GM12878 (cell line): ENCODE results near the gene ENOX1.

Source experiments
- BCLAF1 ChIP-seq: fragments of 450-650 bp; IDR thresholded peaks from 2 replicates; pipeline ENCODE4 v1.6.1; 2017; ENCODE audit warnings: antibody characterized with exemption, mild to moderate bottlenecking, moderate library complexity
- CEBPB ChIP-seq, 2 experiments: fragments of 150-350 bp in 1 of 2; IDR thresholded peaks; 2 replicates each; pipeline ENCODE4 v1.6.1; 2012 to 2014; ENCODE audit warnings: low read depth in 2 of 2, low read length in 2 of 2, borderline replicate concordance in 1 of 2, inconsistent platforms in 1 of 2
- ETV6 ChIP-seq, 2 experiments: fragments of 450-650 bp in 1 of 2; IDR thresholded peaks in 1 of 2; conservative IDR thresholded peaks in 1 of 2; 2 replicates each; pipeline ENCODE4 v1.6.1; 2014; ENCODE audit warnings: antibody characterized with exemption in 1 of 2, borderline replicate concordance in 1 of 2, low read depth in 1 of 2, mild to moderate bottlenecking in 1 of 2, moderate library complexity in 1 of 2
- EZH2 ChIP-seq: IDR thresholded peaks from 2 replicates; pipeline ENCODE4 v1.6.1; 2012; ENCODE audit warnings: low read depth, mild to moderate bottlenecking, control low read depth, inconsistent platforms, low read length, borderline replicate concordance; ENCODE audit not compliant: control insufficient read depth
- HCFC1 ChIP-seq: fragments of 150-350 bp; IDR thresholded peaks from 2 replicates; pipeline ENCODE4 v1.6.1; 2014; ENCODE audit warnings: low read length
- NR2C2 ChIP-seq: IDR thresholded peaks from 2 replicates; pipeline ENCODE4 v1.6.1; 2011; ENCODE audit warnings: borderline replicate concordance, low read depth; ENCODE audit not compliant: control insufficient read depth, insufficient read length
- POLR2A ChIP-seq: IDR thresholded peaks from 2 replicates; pipeline ENCODE4 v1.6.1; 2011; ENCODE audit warnings: low read depth, mild to moderate bottlenecking, low read length
- POLR2AphosphoS5 ChIP-seq: IDR thresholded peaks from 2 replicates; pipeline ENCODE4 v1.6.1; 2011; ENCODE audit warnings: mild to moderate bottlenecking, low read length, inconsistent platforms
- RAD21 ChIP-seq: IDR thresholded peaks from 2 replicates; pipeline ENCODE4 v1.6.1; 2011; ENCODE audit warnings: mild to moderate bottlenecking, low read depth, low read length, moderate library complexity; ENCODE audit not compliant: insufficient read depth
- RFX5 ChIP-seq: IDR thresholded peaks from 2 replicates; pipeline ENCODE4 v1.6.1; 2011; ENCODE audit warnings: low read depth, low read length, improper control_type of control experiment
- SRF ChIP-seq, 2 experiments: IDR thresholded peaks; 2 replicates each; pipeline ENCODE4 v1.6.1; 2011; ENCODE audit warnings: low read depth in 2 of 2, low read length in 2 of 2, mild to moderate bottlenecking in 1 of 2, moderate library complexity in 1 of 2
- STAT3 ChIP-seq: IDR thresholded peaks from 2 replicates; pipeline ENCODE4 v1.6.1; 2011; ENCODE audit warnings: low read depth, low read length, improper control_type of control experiment
- TF ChIP-seq, protein P1 (sequence below), 3 experiments: IDR thresholded peaks in 2 of 3; conservative IDR thresholded peaks in 1 of 3; 2 replicates each; pipeline ENCODE4 v1.5.1; 2011; ENCODE audit warnings: low read depth in 3 of 3, low read length in 3 of 3, mild to moderate bottlenecking in 3 of 3, control low read depth in 2 of 3, moderate library complexity in 2 of 3, inconsistent platforms in 1 of 3, mixed read lengths in 1 of 3; ENCODE audit not compliant: control insufficient read depth in 2 of 3, insufficient read depth in 1 of 3; ENCODE audit errors: extremely low read depth in 1 of 3
- TF ChIP-seq, protein P2 (sequence below): fragments of 450-650 bp; IDR thresholded peaks from 2 replicates; pipeline ENCODE4 v1.6.1; 2016; ENCODE audit warnings: mild to moderate bottlenecking, moderate library complexity, borderline replicate concordance

DNA sequence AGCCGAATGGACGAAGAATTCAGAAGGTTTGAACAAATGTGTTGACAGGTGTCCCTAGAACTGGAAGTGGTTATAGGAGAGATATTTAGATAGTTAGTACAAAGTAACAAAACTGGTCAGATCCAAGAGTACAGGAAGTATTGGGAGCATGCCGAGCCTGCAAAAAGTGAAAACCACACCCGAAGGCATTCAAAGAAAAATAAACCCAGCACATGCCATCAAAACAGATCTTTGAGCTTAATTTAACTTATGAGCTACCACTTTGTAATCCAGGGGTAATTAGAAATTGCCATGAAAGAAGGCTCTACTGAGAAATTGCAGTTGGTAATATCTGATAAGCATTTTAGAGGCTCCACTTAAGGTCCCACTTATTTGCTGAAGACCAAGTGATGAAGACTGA is 549.2 kb downstream of the ENOX1 start:
- TF ChIP-seq RFX5 (no peak), SRF (IDR thresholded peaks at IDR 0.05; ENCODE audit: low read depth in 2 of 2, low read length in 2 of 2) (no peak), POLR2A (no peak), EZH2 (no peak), CEBPB (IDR thresholded peaks at IDR 0.05; ENCODE audit: borderline replicate concordance in 1 of 2, low read depth in 2 of 2, low read length in 2 of 2) (no peak), HCFC1 (no peak), POLR2AphosphoS5 (no peak), RAD21 (no peak), BCLAF1 (no peak), STAT3 (no peak), NR2C2 (no peak), ETV6 (conservative IDR thresholded peaks at IDR 0.05 in 1 of 2, IDR thresholded peaks at IDR 0.05 in 1 of 2; ENCODE audit: borderline replicate concordance in 1 of 2, low read depth in 1 of 2) (no peak)
- TF ChIP-seq, protein P1, sequence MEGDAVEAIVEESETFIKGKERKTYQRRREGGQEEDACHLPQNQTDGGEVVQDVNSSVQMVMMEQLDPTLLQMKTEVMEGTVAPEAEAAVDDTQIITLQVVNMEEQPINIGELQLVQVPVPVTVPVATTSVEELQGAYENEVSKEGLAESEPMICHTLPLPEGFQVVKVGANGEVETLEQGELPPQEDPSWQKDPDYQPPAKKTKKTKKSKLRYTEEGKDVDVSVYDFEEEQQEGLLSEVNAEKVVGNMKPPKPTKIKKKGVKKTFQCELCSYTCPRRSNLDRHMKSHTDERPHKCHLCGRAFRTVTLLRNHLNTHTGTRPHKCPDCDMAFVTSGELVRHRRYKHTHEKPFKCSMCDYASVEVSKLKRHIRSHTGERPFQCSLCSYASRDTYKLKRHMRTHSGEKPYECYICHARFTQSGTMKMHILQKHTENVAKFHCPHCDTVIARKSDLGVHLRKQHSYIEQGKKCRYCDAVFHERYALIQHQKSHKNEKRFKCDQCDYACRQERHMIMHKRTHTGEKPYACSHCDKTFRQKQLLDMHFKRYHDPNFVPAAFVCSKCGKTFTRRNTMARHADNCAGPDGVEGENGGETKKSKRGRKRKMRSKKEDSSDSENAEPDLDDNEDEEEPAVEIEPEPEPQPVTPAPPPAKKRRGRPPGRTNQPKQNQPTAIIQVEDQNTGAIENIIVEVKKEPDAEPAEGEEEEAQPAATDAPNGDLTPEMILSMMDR (IDR thresholded peaks at IDR 0.05 in 2 of 3, conservative IDR thresholded peaks at IDR 0.05 in 1 of 3; ENCODE audit: control insufficient read depth in 2 of 3, extremely low read depth in 1 of 3, insufficient read depth in 1 of 3, low read depth in 3 of 3, low read length in 3 of 3), result no peak
- TF ChIP-seq, protein P2, sequence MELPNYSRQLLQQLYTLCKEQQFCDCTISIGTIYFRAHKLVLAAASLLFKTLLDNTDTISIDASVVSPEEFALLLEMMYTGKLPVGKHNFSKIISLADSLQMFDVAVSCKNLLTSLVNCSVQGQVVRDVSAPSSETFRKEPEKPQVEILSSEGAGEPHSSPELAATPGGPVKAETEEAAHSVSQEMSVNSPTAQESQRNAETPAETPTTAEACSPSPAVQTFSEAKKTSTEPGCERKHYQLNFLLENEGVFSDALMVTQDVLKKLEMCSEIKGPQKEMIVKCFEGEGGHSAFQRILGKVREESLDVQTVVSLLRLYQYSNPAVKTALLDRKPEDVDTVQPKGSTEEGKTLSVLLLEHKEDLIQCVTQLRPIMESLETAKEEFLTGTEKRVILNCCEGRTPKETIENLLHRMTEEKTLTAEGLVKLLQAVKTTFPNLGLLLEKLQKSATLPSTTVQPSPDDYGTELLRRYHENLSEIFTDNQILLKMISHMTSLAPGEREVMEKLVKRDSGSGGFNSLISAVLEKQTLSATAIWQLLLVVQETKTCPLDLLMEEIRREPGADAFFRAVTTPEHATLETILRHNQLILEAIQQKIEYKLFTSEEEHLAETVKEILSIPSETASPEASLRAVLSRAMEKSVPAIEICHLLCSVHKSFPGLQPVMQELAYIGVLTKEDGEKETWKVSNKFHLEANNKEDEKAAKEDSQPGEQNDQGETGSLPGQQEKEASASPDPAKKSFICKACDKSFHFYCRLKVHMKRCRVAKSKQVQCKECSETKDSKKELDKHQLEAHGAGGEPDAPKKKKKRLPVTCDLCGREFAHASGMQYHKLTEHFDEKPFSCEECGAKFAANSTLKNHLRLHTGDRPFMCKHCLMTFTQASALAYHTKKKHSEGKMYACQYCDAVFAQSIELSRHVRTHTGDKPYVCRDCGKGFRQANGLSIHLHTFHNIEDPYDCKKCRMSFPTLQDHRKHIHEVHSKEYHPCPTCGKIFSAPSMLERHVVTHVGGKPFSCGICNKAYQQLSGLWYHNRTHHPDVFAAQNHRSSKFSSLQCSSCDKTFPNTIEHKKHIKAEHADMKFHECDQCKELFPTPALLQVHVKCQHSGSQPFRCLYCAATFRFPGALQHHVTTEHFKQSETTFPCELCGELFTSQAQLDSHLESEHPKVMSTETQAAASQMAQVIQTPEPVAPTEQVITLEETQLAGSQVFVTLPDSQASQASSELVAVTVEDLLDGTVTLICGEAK, result no peak
